Measurements from ENCODE around the gene PDK2. TPM values are rescaled to one million over a fixed set of nuclear protein-coding genes. Genes with fewer than 3 reads are reported as not detected.

PDK2 gene
- total and polyA plus RNA-seq, 9 of the 15 experiments (the other 6 are each of a cell fraction or from before 2014, with no cell fraction given): 0.03 to 2.5 (median 1.4) TPM

DNA sequence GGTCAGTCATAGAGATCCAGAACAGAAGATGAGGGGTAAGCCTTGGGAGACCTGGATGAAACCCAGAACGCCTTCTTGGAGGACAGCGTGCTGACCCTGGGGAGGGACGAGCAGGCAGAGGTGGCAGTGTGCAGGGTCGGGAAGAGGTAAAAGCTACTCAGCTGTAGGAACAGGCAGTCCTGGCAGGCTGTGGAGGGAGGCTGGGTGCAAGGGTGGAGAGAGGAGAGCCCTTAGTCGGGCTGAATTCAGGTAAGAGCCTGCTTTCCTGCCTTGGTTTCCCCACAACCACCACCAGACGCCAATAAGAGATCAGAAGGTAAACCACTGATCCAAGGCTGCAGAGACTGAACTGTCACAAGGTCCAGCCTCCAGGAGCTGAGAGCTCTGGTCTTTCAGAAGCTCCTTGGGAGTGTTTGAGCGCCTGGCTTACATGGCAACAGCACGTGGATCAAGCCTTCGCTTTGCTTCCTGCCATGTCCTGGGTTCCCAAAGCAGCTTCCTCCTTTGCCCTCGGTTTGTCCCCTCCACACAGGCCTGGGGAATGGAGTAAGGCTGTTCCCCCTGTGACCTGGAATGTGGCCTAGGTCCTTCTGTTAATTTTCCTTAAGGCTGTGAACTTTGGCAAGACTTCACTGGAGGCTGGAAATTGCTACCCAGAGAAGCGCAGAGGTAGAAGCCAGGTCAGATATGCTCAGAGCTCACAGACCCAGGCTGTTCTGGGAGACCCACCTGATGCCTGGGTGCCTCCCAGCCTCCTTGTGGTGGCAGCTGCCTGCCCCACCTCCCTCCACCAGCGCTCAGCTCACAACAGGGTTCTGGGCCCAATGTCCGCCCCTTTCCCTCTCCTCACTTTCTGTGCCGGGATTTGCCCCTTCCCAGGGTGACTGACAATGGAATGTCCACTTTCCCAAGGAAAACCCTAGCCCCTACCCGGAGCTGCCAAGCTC lies 3.9 kb upstream of the PDK2 start:
- CTCF ChIA-PET (ENCODE audit: low intra/inter-chr PET ratio): no interaction called here
- H3K9me3 ChIP-seq (replicated peaks; ENCODE audit: control insufficient read depth, insufficient read depth, low read depth, low read length): no peaks in the 10 kb centered on the region
- POLR2A ChIA-PET: interaction anchor here (0.6 to 1.4 kb wide), 5 partner anchors 10 to 642 kb away, joined by 3 to 4 read pairs (median 3); no protein-coding TSS in a partner anchor
- ATAC-seq (no peak), DNase-seq (ENCODE audit: extremely low read depth in 1 of 4, low spot score in 3 of 4) (no peak), FAIRE-seq (no peak)
- no peak overlapping the region for H3K4me3 ChIP-seq
- H2AFZ ChIP-seq (ENCODE audit: low read depth, low read length): no peak overlapping the region
- no peak overlapping the region for H3K27ac ChIP-seq (ENCODE audit: extremely low read depth, low read depth, low read length)
- TF ChIP-seq ADNP (tag; IDR thresholded peaks at IDR 0.05): no peak
- TF ChIP-seq, protein P1, sequence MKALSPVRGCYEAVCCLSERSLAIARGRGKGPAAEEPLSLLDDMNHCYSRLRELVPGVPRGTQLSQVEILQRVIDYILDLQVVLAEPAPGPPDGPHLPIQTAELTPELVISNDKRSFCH (CRISPR knock-in tag; IDR thresholded peaks at IDR 0.05): no peak
- TF ChIP-seq, protein P1 (tag; IDR thresholded peaks at IDR 0.05): no peak
- TF ChIP-seq ZNF561 (CRISPR knock-in tag; conservative IDR thresholded peaks at IDR 0.05): no peak
- no peak for TF ChIP-seq SMC3 (conservative IDR thresholded peaks at IDR 0.05; ENCODE audit: insufficient read depth, low read depth, low read length)
- no peak for TF ChIP-seq PHB (CRISPR knock-in tag; IDR thresholded peaks at IDR 0.05)
- no peak for TF ChIP-seq CBX8 (IDR thresholded peaks at IDR 0.05; ENCODE audit: borderline replicate concordance, extremely low read depth, low read depth, low read length, poor library complexity, severe bottlenecking)
- TF ChIP-seq SOX6 (IDR thresholded peaks at IDR 0.05): no peak
- TF ChIP-seq, protein P2, sequence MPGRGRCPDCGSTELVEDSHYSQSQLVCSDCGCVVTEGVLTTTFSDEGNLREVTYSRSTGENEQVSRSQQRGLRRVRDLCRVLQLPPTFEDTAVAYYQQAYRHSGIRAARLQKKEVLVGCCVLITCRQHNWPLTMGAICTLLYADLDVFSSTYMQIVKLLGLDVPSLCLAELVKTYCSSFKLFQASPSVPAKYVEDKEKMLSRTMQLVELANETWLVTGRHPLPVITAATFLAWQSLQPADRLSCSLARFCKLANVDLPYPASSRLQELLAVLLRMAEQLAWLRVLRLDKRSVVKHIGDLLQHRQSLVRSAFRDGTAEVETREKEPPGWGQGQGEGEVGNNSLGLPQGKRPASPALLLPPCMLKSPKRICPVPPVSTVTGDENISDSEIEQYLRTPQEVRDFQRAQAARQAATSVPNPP (IDR thresholded peaks at IDR 0.05; ENCODE audit: borderline replicate concordance, insufficient read depth, insufficient read length): no peak
- H3K27me3 ChIP-seq (ENCODE audit: control insufficient read depth in 2 of 2, insufficient read depth in 2 of 2, low read length in 2 of 2): peaks cover 7 to 33% of the 10 kb centered on the region in 2 experiments; a peak in 4 of 5 replicates
- peaks cover 7% of the 10 kb centered on the region; the same call in 1 of the 2 replicates for H4K20me1 ChIP-seq (replicated peaks; ENCODE audit: control insufficient read depth, insufficient read depth, low read length)
- H3K79me2 ChIP-seq (ENCODE audit: control insufficient read depth, insufficient read depth, low read length): no peaks in the 10 kb centered on the region
- no TSS peak for BruUV-seq (replicated peaks)
- H3K4me1 ChIP-seq (replicated peaks in 1 of 2; ENCODE audit: control insufficient read depth in 2 of 2, insufficient read depth in 2 of 2, low read length in 2 of 2): peaks cover 3 to 16% of the 10 kb centered on the region in 2 experiments; a peak in 3 of 5 replicates
- no peak overlapping the region for H3K9ac ChIP-seq (ENCODE audit: insufficient read depth in 1 of 2, low read depth in 2 of 2, low read length in 2 of 2)
- in situ Hi-C loops (cut with MboI): no loop called here
- no peaks in the 10 kb centered on the region for H3K36me3 ChIP-seq (ENCODE audit: control insufficient read depth, insufficient read depth, low read length)
- H3K9me1 ChIP-seq (ENCODE audit: control insufficient read depth, insufficient read depth, low read length): peaks cover 3% of the 10 kb centered on the region
- intact Hi-C loops (cut with micrococcal nuclease): no loop called here
- H3K4me2 ChIP-seq (ENCODE audit: insufficient read depth, low read length): no peak overlapping the region
- under 1% methylated on average over 14 of the region's 15 CpGs for WGBS (ENCODE audit: insufficient coverage, low coverage, missing lambda C conversion rate)

Measured in K562 (cell line).